DMS53 (cell line): ENCODE results near the gene LEO1.

ENCODE experiments used
- DNase-seq: peaks from one replicate; lab custom pipeline; 2025; lab: John Stamatoyannopoulos, UW

LEO1 gene

GRCh38 chr15:51971375-51972133, at the start of gene LEO1:
Gene LEO1, minus strand, starts transcription at chr15:51971778. Its CDS starts 33 bp downstream, at chr15:51971745.
- DNase-seq: peak; percentile 98

DNA sequence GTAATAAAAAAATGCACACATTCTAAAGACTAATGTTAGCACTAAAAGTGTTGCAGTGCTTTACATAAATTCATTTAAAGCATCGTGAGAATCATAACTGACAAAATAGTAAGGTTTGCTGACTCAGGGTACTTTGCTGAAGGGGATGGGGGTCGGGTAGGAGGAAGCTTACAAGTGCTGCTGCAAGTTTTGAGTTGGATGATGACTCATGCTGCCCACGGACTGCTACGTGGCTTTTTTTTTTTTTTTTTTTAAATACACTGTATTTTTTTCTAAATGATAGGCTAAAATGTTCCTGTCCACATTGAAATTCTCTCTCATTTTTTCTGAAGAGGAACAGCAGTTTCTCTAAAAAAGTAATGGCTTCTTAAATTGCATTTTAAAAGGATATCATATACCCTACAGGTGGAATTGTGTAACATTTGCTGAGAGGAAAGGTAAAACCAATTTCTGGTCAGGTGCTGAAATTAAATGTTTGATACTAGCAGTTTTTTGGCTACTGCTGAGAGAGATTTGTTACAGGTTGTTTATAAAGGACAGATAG, 49.6 kb upstream of the LEO1 start:
- peak; percentile 74 for DNase-seq

DNA sequence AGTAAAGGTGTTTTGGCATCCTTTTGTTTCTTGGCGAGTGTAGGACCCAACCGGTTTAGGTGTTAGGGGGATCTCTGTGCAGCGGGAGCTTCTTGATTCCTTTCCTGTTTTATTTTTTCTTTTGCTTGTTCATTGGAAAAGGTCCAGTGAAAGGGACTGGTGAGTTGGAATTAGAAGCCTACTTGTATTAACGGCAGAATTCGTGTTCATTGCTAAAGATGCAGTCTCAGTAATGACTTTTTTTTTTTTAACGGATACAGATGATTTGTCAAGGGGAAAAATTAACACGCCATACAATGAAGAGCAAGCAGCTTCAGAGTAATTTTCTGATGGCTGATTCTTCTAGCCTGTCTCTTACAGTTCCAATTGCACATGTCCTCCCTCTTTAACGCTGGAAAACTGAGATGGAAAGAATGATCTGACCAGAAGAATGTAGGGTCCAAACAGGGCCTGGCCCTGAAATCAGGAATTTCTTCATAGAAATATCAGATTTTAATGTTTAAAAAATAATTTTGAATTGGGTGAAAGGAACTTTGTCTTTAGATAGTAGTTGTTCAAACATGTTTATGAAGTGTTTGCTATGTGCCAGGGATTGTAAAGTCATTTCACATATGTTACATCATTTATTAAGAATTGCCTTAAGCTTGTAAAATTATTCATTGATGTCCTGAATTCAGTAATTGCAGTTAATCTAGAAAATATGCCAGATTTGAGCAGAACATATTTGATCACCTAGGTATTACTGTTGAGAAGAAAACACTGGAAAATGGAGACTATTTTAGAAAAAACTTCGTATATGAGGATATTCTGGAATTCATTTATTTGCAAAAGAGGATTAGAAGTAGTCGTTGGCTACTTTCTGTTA, 48.9 kb upstream of the LEO1 start:
- DNase-seq: peak; percentile 47

GRCh38 chr15:52019394-52020220, 48.0 kb upstream of the LEO1 start:
- DNase-seq: peak; percentile 83

DNA sequence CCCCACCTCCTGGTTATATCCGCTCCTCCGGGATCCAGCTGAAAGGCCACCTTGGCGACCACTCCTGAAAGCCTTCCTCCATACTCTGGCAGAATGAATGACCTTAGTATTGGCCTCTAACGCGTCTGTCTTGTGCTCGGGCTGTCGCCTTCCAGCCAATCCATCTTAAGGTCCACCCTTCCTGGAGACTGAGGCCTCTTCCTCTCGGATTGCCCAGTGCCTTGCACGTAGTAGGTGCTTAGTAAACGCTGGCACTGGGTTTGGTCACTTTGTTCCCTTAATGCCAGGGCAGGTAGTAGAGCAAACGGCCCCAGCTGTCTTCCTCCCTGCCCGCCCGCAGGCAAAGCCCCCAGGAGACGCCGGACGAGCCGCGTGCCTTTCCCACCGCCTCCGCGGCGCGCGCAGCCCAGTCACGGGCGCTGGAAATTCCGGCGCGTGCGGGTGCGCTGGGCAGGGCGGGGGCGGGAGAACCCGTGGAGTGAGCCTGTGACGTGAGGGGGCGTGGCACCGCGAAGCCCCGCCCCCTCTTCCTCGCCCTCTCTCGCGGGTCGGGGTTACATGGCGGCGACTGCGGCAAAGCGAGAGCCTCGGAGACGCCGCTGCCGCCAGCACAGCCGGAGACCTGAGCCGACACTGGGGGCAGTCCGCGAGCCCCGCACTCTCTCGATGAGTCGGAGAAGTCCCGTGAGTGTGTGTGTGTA, 47.3 kb upstream of the LEO1 start, which contains the start of gene MAPK6:
Gene MAPK6, plus strand, starts transcription at position 527 of the 701 bp plus-strand sequence. CDS start 27,242 bp downstream, outside the sequence.
- peak; percentile 94 for DNase-seq

DNA sequence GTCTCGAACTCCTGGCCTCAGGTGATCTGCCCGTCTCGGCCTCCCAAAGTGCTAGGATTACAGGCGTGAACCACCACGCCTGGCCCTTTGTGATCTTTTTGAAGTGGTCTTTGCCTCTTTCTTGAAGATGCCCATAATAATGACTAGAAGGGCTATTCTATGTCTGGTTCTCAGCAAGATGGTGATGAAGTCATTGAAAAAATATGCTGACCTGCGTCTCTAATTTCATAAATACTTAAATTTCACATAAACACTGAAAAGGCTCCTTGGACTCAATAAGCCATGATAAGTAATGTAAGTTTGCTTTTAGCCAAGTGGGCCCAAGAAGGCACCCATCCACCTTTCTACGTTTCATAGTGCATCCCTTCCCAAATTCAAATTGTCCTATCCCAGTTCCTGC, 46.7 kb upstream of the LEO1 start:
- no peak for DNase-seq

GRCh38 chr15:52016316-52016715, 44.7 kb upstream of the LEO1 start:
- DNase-seq: no peak

DNA sequence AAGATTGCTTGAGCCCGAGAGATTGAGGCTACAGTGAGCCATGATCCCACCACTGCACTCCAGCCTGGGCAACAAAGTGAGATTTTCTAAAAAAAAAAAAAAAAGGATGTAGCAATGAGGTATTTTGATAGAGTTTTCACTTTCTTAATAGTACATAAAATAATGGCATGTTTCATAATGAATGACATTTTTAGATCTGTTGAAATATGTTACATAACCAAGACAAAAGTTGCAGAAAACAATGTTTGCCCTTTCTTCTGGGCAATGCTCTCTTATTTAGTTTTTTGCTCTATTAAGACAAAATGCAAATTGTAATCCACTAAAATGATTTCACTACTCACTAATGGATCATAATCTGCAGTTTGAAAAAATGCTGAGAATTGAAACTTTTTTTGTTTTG, 43.0 kb upstream of the LEO1 start:
- no peak for DNase-seq

- no peak for DNase-seq
These were observed 41.7 kb upstream of the LEO1 start for GRCh38 chr15:52013151-52013791.

- no peak for DNase-seq
These were observed 40.6 kb upstream of the LEO1 start for GRCh38 chr15:52012210-52012609.

DNA sequence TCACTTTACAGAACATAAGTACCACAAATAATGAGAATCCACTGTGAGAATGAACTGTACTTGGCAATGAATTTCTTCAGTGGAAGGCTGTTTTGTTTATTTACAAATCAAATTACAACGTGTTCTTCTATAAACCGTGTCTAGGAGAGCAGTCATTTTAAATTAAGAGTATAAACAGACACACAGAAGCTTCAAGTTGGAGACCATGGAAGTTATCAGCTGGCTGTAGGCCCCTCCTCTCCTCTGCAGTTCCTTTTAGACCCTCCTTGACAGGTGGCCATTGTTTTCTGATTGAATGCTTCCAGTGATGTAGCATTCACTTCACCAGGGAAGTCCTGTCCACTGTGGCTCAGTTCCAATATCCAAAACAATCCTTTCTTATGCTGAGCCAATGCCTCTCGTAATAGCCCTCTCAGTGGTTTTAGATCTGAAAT, 40.1 kb upstream of the LEO1 start:
- peak; percentile 28 for DNase-seq

- DNase-seq: peak; percentile 71
These were observed 39.3 kb upstream of the LEO1 start for GRCh38 chr15:52010633-52011595.

DNA sequence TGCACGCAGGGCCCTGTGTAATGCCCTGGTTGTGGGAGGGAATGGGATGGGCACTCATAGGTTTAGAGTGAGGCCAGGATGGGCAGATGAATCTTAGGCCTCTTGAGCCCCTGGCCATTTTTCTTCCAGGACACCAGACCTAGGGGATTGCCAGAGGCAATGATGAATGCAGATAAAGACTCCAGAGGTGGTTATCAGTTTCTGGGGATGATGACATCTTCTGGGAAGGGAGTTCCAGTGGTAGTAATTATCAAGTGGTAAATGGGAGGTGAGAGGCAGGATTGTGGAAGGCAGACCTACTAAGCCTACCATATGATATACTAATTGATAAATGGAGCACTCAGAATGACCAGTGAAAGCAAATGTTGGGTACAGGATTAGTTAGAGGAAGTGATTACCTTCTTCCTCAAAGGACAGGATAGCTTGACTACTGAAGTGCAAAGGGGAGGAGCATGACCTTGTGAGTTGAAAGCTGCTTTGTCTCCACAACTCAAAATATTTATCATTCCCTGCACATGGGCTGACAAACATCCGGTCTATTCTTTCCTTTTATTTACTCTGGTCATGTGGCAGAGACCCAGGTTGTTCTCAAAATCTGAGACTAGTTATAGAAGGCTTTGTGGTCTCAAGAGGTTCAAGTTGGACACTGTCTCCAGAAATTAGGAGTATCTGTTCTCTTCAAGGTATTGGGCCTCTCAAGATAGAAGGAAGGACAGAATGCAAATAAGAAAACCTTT, 37.3 kb upstream of the LEO1 start:
- peak; percentile 96 for DNase-seq

DNA sequence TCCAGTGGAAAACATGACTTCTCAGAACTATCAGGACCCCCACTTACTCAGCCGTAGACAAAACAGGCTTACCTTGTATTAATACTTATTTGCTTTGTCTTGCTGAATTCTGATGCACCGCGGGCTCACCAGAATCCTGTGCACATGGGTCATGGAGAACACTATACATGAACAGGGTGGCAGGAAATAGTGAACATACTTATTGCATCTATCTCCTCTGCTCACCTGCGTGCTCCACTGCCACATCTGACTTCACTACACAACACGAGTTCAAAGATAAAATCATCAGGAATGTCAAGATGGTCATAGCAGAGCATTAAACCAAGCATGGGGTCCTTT, 36.8 kb upstream of the LEO1 start:
- peak; percentile 53 for DNase-seq

- peak; percentile 12 for DNase-seq
These were observed 35.2 kb upstream of the LEO1 start for GRCh38 chr15:52006702-52007340.

GRCh38 chr15:52005748-52006701, 34.4 kb upstream of the LEO1 start:
- DNase-seq: peak; percentile 64

DNA sequence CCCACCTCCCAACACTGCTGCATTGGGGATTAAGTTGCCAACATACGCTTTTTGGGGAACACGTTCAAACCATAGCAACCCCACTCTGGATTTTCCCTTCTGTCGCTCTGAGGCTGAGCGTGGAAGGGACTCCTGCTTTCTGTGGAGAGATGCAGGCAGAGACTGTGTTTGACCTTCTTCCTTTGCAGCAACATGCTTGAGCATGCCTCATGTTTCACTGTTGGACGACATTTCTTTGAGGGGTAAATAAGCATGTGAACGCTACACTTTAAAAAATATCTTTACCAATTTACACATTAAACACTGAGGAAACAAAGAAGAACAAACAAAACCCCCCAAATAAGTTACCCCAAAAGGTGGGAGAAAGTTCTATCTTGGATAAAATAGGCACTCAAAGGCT, 33.2 kb upstream of the LEO1 start:
- DNase-seq: no peak
